Measurements from ENCODE around the gene TAF15. TPM values are rescaled to one million over a fixed set of nuclear protein-coding genes. Genes with fewer than 3 reads are reported as not detected.
A peak's percentile ranks its signal among the peaks of the same experiment; 100 is the strongest.

TAF15 gene
- total RNA-seq, 2 donors from 2014 or later: 310 to 312 TPM

DNA sequence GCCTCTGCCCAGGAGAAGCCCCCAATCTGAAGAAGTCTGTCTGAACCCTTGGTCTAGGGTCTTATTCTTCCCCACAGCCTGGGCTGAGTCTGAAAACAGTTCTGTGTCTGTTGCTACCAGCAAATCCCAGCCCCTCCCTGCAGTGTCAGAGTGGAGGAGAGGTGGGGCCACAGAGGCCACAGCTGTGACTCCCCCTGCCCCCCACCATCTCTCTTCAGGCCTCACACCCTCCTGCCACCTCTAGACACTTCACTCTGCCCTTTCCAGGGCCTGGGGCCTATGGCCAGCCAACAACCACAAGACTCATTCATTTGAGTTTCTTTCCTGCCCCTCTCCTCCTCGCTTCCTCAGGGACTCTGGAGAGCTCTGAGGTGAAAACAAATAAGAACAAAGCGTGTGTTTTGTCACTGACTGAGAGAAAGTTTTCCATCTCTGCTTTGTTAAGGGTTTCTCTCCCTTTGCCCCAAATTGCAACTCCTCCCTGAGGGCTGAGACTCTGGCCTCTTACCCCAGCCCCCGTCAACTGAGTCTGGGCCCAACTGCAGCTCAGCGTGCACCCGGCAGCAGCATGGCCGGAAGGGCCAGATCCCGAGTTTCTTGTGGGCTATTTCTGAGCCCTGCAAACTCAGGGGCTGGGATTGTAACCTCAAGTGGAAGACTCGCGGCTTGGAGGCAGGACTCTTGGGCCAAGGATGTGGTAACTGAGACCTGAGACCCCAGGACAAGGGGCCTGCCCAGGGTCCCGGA is 35.4 kb upstream of the TAF15 start:
- no peaks in the 10 kb centered on the region for H3K9me3 Mint-ChIP-seq
- H3K27ac Mint-ChIP-seq: no peak overlapping the region
- no peaks in the 10 kb centered on the region for H3K36me3 Mint-ChIP-seq (ENCODE audit: insufficient read depth in 2 of 2)
- no peak for ATAC-seq (replicated peaks in 1 of 2)
- H3K4me1 Mint-ChIP-seq (ENCODE audit: low read depth): no peaks in the 10 kb centered on the region
- H3K4me3 Mint-ChIP-seq: no peak overlapping the region
- H3K27me3 Mint-ChIP-seq (ENCODE audit: low read depth): peaks cover 15% of the 10 kb centered on the region
- no peak for DNase-seq

DNA sequence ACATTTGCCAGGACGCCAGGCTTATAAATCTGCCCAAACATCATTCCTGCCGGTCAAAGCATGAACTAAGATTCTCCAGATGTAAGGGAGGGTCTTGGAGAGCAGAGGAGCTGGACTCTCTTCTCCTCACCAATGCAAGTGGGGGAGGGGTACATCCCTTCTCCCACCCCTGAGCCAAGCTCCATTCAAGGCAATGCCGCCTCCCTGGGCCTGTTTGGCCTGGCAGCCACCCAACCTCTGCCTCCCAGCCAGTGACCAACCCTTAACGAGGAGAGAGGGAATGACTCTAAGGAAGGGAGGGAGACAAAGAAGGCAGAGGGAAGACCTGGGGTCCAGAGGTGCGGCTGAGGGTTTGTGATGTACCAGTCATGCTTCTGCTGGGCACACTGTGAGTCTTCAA is 34.8 kb upstream of the TAF15 start:
- ATAC-seq (replicated peaks in 1 of 2) (no peak), DNase-seq (no peak)
- no peaks in the 10 kb centered on the region for H3K36me3 Mint-ChIP-seq (ENCODE audit: insufficient read depth in 2 of 2)
- H3K27me3 Mint-ChIP-seq (ENCODE audit: low read depth): peaks cover 15% of the 10 kb centered on the region
- no peak overlapping the region for H3K27ac Mint-ChIP-seq
- no peaks in the 10 kb centered on the region for H3K9me3 Mint-ChIP-seq
- H3K4me3 Mint-ChIP-seq: no peak overlapping the region
- H3K4me1 Mint-ChIP-seq (ENCODE audit: low read depth): no peaks in the 10 kb centered on the region

DNA sequence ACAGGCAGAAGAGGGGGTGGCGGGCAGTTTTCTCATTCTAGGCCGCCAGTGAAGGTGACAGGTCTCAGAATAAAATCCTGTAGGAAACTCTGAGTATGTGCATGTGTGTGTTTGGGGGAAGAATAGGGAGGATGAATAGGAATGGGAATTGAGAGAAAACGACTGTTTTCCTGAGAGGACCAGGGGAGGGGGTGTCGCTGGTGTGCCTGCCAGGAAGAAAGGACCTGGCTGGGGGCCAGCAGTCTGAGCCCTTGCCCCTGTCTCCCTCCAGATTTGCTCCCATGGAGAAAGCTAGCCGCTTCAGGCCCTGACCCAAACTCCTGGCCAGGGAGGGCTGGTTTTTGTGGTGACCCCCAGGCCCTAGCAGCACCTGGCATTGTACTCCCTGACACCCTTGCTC is 34.2 kb upstream of the TAF15 start:
- H3K9me3 Mint-ChIP-seq: no peaks in the 10 kb centered on the region
- DNase-seq (no peak), ATAC-seq (replicated peaks in 1 of 2) (no peak)
- no peak overlapping the region for H3K27ac Mint-ChIP-seq
- no peak overlapping the region for H3K4me3 Mint-ChIP-seq
- no peaks in the 10 kb centered on the region for H3K4me1 Mint-ChIP-seq (ENCODE audit: low read depth)
- peaks cover 15% of the 10 kb centered on the region for H3K27me3 Mint-ChIP-seq (ENCODE audit: low read depth)
- no peaks in the 10 kb centered on the region for H3K36me3 Mint-ChIP-seq (ENCODE audit: insufficient read depth in 2 of 2)

DNA sequence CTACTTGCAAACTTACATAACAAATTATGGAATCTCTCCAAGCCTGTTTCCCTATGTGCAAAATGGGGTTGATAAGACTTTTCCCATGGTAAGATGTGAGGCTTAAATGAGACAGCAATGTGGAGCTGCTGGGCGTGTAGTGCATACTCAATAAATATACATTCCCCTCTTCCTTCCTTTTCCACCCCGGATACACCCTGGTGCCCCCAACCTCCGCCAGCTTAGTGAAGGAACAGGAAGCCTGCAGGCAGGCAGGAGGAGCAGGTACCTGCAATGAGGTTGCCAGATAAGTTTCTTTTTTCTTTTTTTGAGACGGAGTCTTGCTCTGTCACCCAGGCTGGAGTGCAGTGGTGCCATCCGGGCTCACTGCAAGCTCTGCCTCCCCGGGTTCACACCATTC is 33.7 kb upstream of the TAF15 start:
- H3K9me3 Mint-ChIP-seq: no peaks in the 10 kb centered on the region
- H3K4me1 Mint-ChIP-seq (ENCODE audit: low read depth): no peaks in the 10 kb centered on the region
- DNase-seq (no peak), ATAC-seq (replicated peaks in 1 of 2) (no peak)
- H3K4me3 Mint-ChIP-seq: no peak overlapping the region
- H3K27ac Mint-ChIP-seq: no peak overlapping the region
- H3K36me3 Mint-ChIP-seq (ENCODE audit: insufficient read depth in 2 of 2): no peaks in the 10 kb centered on the region
- H3K27me3 Mint-ChIP-seq (ENCODE audit: low read depth): peaks cover 15% of the 10 kb centered on the region

DNA sequence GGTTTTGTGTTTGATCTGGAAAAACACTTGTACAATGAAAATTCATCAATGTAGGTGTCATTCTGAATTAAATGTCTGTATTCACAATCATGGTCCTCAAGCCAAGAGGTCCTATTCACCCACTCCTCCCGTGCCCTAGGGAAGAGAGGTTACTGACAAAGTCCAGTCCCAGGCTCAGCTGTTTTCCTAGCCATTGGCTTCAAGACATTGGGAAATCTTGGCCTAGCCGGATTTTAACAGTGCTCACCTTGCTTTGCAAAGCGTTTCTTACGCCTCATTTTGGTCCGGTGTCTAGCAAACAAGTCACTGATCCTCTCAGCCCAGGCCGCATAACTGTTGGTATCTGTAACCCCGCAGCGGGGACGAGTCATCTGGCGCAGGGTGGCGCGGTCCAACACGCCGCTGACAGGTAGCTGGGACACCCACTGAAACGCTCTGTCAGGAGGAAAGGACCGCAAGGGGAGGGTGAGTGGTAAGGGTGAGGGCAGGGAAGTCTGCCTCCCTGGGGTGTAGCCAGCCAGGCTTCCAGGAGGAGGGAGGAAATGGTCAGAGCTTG is 30.6 kb upstream of the TAF15 start:
- Mint-ChIP-seq H3K9me3 (no peaks in the 10 kb centered on the region), H3K27ac (no peak overlapping the region), H3K36me3 (ENCODE audit: insufficient read depth in 2 of 2) (no peaks in the 10 kb centered on the region), H3K4me1 (ENCODE audit: low read depth) (no peaks in the 10 kb centered on the region), H3K27me3 (ENCODE audit: low read depth) (peaks cover 7% of the 10 kb centered on the region), H3K4me3 (no peak overlapping the region)
- no peak for DNase-seq
- no peak for ATAC-seq (replicated peaks in 1 of 2)

DNA sequence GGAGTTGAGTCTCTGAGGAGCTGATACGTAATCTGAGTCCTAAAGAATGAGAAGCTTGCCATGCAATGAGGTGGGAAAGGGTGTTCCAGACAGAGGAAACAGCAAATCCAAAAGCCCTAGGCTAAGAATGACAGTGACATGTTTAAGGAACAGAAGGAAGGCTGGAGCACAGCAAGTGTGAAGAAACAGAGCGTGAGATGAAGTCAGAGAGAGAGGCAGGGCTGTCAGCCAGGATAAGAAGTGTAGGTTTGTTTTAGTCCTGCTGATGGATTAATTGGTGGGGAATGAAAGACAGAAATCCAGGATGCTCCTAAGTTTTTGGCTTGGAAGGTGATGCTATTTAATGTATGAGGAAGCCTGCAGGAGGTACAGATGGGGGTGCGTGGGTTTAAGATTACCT is 28.3 kb upstream of the TAF15 start:
- peaks cover 7% of the 10 kb centered on the region for H3K27me3 Mint-ChIP-seq (ENCODE audit: low read depth)
- no peaks in the 10 kb centered on the region for H3K36me3 Mint-ChIP-seq (ENCODE audit: insufficient read depth in 2 of 2)
- ATAC-seq (replicated peaks in 1 of 2) (no peak), DNase-seq (no peak)
- H3K4me3 Mint-ChIP-seq: no peak overlapping the region
- no peaks in the 10 kb centered on the region for H3K4me1 Mint-ChIP-seq (ENCODE audit: low read depth)
- no peak overlapping the region for H3K27ac Mint-ChIP-seq
- H3K9me3 Mint-ChIP-seq: no peaks in the 10 kb centered on the region

DNA sequence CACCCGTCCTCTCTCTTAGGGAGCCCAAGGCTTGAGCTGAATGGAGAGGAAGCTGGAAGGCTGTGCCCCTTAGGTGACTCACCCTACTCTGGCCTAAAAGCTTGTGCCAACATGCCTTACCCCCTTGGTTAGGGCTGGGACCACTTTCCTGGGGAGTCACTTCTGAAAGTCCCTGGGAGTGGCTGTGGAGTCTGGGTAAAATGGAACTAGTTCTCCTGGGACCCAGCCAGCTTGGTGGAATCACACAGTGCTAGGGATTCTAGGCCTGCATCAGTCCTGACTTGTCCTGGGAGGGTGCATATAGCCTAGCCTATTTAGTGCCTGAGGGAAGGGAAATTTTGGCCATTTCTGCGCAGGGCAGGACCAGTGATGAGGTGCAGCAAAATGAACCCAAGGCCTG is 24.4 kb upstream of the TAF15 start:
- Mint-ChIP-seq H3K27ac (no peak overlapping the region), H3K4me1 (ENCODE audit: low read depth) (peaks cover 8% of the 10 kb centered on the region), H3K9me3 (no peaks in the 10 kb centered on the region), H3K4me3 (no peak overlapping the region), H3K36me3 (ENCODE audit: insufficient read depth in 2 of 2) (no peaks in the 10 kb centered on the region), H3K27me3 (ENCODE audit: low read depth) (peaks cover 8% of the 10 kb centered on the region)
- DNase-seq (no peak), ATAC-seq (replicated peaks in 1 of 2) (no peak)

DNA sequence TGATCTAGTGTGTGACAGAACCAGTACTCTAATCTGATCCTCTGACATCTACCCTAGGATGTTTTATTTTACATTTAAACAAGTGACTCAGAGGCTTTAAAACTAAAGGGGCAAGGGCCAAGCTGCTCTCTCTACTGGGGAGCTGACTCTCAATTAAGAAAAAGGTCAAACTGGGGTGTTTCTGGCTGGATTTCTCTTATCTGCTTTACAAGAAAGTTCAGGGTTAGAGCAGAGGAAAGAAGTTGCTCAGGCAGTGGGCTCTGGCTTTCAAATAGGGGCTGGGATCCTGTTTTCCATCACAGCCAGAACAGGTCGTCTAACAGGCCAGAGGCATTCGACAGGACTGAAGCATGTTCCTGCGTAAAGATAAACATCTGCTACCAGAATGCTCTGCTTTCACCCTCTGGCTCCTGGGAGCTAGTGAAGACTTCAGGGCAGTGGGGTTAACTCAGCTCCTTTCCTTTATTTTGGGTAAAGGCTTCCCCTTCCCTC is 22.3 kb upstream of the TAF15 start:
- H3K27ac Mint-ChIP-seq: no peak overlapping the region
- ATAC-seq (replicated peaks in 1 of 2) (no peak), DNase-seq (no peak)
- peaks cover 10% of the 10 kb centered on the region for H3K27me3 Mint-ChIP-seq (ENCODE audit: low read depth)
- H3K36me3 Mint-ChIP-seq (ENCODE audit: insufficient read depth in 2 of 2): no peaks in the 10 kb centered on the region
- no peaks in the 10 kb centered on the region for H3K9me3 Mint-ChIP-seq
- no peak overlapping the region for H3K4me3 Mint-ChIP-seq
- peaks cover 8% of the 10 kb centered on the region for H3K4me1 Mint-ChIP-seq (ENCODE audit: low read depth)

DNA sequence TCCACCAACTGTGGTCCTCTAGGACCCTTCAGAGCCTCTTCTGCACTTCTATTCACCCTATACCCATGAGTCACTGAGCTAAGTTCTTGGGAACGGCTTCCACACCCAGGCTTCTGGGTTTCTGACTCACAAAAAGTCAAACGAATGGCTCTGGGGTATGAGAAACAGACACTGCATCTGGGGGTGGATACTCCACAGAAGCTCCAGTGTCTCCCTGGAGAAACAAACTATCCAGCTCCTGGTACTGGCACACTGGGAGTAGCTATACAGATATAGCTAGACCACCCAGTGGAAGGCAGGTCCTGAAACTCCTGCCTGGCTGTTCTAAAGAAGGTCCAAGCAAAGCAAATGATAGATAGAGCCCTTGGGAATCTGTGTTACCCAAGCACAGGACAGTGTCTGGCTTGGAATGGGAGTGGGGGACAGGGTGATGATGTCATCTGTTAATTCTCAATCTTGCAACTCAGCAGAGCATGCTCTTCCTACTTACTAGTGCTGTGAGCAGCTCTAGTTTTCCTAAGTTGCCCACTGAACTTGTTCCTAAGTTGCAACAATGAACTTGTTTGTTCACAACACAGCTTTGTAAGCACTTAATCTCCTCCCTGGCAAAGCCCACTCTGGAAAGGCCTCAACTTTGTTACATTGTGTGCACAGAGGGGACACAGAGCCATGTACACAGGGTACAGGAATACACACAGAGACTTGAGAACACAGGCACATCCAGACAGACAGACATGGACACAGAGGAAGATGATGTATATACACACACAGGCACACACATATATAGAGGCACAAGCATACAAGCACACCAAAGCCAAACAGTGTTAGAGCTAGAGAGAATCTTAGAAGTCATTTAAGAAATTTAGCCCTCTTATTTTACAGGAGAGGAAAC is 20.6 kb upstream of the TAF15 start:
- no peak for DNase-seq
- Mint-ChIP-seq H3K9me3 (no peaks in the 10 kb centered on the region), H3K4me1 (ENCODE audit: low read depth) (peaks cover 12% of the 10 kb centered on the region), H3K4me3 (no peak overlapping the region), H3K27me3 (ENCODE audit: low read depth) (peaks cover 23% of the 10 kb centered on the region), H3K36me3 (ENCODE audit: insufficient read depth in 2 of 2) (no peaks in the 10 kb centered on the region), H3K27ac (no peak overlapping the region)
- ATAC-seq (replicated peaks in 1 of 2): peak; percentile 53 to 58

DNA sequence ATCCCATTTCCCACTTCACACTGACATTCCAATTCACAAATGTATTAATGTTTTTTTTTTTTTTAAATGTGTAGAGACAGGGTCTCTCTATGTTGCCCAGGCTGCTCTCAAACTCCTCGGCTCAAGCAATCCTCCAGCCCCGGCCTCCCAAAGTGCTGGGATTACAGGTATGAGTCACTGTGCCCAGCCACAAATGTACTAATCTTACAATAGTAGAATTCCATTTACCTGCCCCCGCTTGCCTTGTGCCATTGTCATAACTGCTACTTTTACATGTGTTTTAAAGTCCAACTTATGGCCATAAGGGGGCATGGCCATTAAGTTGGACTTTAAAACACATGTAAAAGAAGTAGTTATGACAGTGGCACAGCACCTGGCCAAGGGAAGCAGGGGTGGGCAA is 18.4 kb upstream of the TAF15 start:
- peaks cover 37% of the 10 kb centered on the region for H3K27me3 Mint-ChIP-seq (ENCODE audit: low read depth)

DNA sequence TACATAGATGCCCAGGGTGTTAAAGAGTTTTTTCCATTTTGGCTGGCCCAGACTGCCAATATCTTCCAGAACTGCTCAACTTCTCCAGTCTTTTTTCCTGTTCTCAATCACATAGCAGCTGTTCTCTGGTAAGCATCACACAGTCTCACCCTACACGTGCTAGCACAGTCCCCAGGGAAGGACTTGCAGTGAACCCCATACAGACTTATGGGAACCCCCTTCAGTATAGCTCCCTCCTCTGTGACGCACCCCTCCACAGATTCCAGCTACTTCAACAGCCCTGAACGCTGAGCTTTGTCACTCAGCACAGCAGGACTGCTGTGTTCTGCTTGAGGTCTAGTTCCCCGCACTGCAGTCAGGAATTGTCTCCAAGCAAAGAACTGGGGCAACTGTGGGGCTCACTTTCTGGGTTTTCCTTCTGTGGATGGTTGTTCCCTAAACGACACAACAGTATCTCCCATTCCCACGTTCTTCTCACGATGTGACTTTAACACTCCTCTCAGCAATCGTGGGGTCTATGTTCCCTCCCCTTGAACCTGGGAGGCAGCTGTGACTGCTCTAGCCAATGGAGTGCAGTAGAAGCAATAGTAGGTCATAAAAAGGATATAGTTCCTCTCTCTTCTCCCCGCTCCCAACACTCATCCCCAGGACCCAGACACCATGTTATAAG is 17.5 kb upstream of the TAF15 start:
- H3K9me3 Mint-ChIP-seq: no peaks in the 10 kb centered on the region
- peaks cover 46% of the 10 kb centered on the region for H3K27me3 Mint-ChIP-seq (ENCODE audit: low read depth)
- ATAC-seq (replicated peaks in 1 of 2): no peak
- no peak overlapping the region for H3K4me3 Mint-ChIP-seq
- H3K4me1 Mint-ChIP-seq (ENCODE audit: low read depth): peaks cover 26% of the 10 kb centered on the region
- H3K27ac Mint-ChIP-seq: no peak overlapping the region
- no peaks in the 10 kb centered on the region for H3K36me3 Mint-ChIP-seq (ENCODE audit: insufficient read depth in 2 of 2)
- no peak for DNase-seq

More for the DNA sequence above, 18.4 kb upstream of the TAF15 start:
- Mint-ChIP-seq H3K36me3 (ENCODE audit: insufficient read depth in 2 of 2) (no peaks in the 10 kb centered on the region), H3K4me3 (no peak overlapping the region), H3K4me1 (ENCODE audit: low read depth) (peaks cover 20% of the 10 kb centered on the region), H3K27ac (no peak overlapping the region), H3K9me3 (no peaks in the 10 kb centered on the region)
- no peak for DNase-seq
- ATAC-seq (replicated peaks in 1 of 2): no peak

DNA sequence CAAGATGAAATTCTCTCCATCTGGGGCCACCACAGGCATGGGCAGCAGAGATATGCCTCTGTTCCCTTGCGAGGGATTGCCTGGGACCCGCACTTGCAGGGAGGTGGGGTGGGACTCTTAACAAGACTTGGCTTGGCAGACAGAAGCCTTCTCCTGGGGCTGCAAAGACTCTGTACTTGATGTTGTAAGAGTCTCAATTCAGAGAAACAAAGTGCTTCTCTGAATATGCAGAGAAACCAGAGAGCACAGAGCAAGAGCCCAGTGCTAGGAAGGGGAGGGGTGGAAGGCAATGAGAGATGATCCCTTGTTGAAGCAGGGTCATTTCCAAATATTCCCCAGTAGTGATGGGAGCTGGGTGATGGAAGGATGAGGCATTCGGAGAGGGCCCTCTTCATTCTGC is 16.0 kb upstream of the TAF15 start:
- Mint-ChIP-seq H3K4me3 (no peak overlapping the region), H3K27ac (no peak overlapping the region), H3K4me1 (ENCODE audit: low read depth) (peaks cover 26% of the 10 kb centered on the region), H3K36me3 (ENCODE audit: insufficient read depth in 2 of 2) (no peaks in the 10 kb centered on the region), H3K27me3 (ENCODE audit: low read depth) (peaks cover 54% of the 10 kb centered on the region), H3K9me3 (no peaks in the 10 kb centered on the region)
- ATAC-seq (replicated peaks in 1 of 2): no peak
- no peak for DNase-seq

Data from activated T-cell treated with anti-CD3 and anti-CD28 coated beads, Interleukin-2, amount 50 U/mL, for 72 hours (primary cell).